HG02798 (cell line): Measurements from ENCODE around the gene DOP1B.
"Not testable (repeated sequence)": the region's sequence is repeated elsewhere in the genome, so short reads cannot be mapped to it uniquely, and the experiment has no call there.

Experiments used
- ATAC-seq: cut with Tn5 transposase; IDR thresholded peaks from one replicate; pipeline ENCODE4 v1.9.1; 2021; ENCODE audit warnings: mild to moderate bottlenecking; ENCODE audit not compliant: unreplicated experiment, poor library complexity

The DOP1B gene, protein sequence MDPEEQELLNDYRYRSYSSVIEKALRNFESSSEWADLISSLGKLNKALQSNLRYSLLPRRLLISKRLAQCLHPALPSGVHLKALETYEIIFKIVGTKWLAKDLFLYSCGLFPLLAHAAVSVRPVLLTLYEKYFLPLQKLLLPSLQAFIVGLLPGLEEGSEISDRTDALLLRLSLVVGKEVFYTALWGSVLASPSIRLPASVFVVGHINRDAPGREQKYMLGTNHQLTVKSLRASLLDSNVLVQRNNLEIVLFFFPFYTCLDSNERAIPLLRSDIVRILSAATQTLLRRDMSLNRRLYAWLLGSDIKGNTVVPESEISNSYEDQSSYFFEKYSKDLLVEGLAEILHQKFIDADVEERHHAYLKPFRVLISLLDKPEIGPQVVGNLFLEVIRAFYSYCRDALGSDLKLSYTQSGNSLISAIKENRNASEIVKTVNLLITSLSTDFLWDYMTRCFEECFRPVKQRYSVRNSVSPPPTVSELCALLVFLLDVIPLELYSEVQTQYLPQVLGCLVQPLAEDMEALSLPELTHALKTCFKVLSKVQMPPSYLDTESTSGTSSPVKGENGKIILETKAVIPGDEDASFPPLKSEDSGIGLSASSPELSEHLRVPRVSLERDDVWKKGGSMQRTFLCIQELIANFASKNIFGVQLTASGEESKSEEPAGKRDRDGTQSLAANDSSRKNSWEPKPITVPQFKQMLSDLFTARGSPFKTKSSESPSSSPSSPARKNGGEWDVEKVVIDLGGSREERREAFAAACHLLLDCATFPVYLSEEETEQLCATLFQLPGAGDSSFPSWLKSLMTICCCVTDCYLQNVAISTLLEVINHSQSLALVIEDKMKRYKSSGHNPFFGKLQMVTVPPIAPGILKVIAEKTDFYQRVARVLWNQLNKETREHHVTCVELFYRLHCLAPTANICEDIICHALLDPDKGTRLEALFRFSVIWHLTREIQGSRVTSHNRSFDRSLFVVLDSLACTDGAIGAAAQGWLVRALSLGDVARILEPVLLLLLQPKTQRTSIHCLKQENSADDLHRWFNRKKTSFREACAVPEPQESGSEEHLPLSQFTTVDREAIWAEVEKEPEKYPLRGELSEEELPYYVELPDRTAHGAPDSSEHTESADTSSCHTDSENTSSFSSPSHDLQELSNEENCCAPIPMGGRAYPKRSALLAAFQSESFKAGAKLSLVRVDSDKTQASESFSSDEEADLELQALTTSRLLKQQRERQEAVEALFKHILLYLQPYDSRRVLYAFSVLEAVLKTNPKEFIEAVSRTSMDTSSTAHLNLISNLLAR (N-terminal part only)

GRCh38 chr21:36156815-36157670, at the start of gene DOP1B:
Gene DOP1B (plus strand): TSS chr21:36156824. CDS start chr21:36164734, 7,910 bp downstream.
- peak; percentile 19 for ATAC-seq

GRCh38 chr21:36109868-36110267, 46.8 kb upstream of the DOP1B start:
- ATAC-seq: no peak

DNA sequence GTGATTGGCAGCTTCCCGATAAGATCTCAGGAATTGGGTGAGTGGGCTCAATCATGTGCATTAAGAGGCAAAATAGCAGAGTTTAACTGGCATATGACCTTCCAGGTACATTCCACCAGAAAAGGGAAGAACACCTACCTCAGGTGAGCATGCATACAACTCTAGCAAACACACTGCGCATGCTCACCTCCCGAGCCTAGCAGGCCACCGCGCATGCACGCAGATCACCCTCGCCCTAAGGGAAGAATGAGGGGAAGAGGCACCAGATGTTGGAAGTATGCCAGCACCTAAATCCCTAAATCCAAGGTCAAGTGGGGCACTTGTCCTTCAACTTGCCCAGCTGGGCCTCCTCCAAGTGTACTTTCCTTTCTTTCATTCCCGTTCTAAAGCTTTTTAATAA, 45.4 kb upstream of the DOP1B start:
- no peak for ATAC-seq

DNA sequence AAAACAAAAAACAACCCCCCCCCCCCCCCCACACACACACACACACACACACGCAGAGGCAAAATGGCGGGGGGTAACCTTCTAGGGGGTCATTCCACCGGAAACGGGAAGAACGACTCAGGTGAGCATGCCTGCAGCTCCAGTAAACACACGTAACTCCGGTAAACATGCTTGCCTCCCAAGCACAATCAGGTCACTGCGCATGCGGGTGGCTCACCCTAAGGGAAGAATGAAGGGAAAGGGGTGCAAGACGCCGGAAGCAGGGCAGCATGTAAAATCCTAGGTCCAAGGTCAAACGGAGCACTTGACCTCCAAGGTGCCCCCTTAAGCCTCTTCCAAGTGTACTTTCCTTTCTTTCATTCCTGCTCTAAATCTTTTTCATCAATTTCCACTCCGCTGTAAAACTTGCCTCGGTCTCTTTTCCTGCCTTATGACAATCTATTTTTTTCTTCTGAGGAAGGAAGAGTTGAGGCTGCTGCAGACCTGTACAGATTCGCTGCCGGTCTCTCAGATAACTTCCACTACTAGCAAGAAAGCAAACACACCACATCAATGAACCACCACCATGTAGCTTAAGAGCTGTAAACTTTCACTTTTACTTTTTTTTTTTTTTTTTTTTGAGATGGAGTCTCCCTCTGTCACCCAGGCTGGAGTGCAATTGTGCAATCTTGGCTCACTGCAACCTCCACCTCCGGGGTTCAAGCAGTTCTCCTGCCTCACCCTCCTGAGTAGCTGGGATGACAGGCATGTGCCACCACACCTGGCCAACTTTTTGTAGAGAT, 42.8 kb upstream of the DOP1B start:
- ATAC-seq: no peak

GRCh38 chr21:36115138-36115730, 41.4 kb upstream of the DOP1B start:
- no peak for ATAC-seq

GRCh38 chr21:36117286-36117741, 39.3 kb upstream of the DOP1B start:
- no peak for ATAC-seq

DNA sequence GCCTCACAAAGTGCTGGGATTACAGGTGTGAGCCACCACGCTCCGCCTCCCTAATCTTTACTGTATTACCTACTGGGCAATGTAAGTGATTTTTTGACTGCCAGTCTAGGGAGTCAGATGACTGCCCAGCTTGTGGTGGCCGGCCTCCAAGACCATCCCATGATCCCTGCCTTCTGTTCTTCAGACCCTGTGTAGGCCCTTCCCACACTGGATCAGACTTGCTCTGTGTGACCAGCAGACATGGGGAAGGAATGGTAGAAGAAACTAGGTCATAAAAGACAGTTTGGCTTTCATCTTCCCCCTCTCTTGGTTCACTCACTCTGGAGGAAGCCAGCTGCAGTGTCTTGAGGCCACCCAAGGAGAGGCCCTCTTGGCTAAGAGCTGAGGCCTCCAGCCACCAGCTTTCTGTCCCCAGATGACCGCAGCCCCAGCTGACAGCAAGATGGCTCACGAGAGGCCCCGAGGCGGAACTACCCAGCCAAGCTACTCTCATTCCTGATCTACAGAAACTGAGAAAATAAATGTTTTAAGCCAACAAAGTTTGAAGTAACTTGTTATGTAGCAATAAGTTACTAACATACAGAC, 36.2 kb upstream of the DOP1B start:
- ATAC-seq: no peak

GRCh38 chr21:36122977-36123376, 33.6 kb upstream of the DOP1B start:
- no peak for ATAC-seq

DNA sequence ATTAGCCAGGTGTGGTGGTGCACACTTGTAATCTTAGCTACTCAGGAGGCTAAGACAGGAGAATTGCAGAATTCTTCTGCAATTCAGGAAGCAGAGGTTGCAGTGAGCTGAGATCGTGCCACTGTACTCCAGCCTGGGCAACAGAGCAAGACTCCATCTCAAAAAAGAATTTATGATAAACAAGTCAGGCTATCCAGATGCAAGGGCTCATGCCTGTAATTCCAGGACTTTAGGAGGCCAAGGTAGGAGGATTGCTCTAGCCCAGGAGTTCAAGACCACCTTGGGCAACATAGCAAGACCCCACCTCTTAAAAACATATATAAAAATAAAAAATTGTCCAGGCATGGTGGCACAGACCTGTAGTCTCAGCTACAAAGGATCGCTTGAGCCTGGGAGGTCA, 32.2 kb upstream of the DOP1B start:
- no peak for ATAC-seq

GRCh38 chr21:36125512-36126207, 31.0 kb upstream of the DOP1B start:
- ATAC-seq: peak; percentile 33

GRCh38 chr21:36126208-36126565, 30.4 kb upstream of the DOP1B start:
- no peak for ATAC-seq

- no peak for ATAC-seq
Observed at GRCh38 chr21:36126621-36127110, 30.0 kb upstream of the DOP1B start.

- no peak for ATAC-seq
Observed at GRCh38 chr21:36127250-36127904, 29.2 kb upstream of the DOP1B start.

- no peak for ATAC-seq
Observed at GRCh38 chr21:36127977-36128376, 28.6 kb upstream of the DOP1B start.

DNA sequence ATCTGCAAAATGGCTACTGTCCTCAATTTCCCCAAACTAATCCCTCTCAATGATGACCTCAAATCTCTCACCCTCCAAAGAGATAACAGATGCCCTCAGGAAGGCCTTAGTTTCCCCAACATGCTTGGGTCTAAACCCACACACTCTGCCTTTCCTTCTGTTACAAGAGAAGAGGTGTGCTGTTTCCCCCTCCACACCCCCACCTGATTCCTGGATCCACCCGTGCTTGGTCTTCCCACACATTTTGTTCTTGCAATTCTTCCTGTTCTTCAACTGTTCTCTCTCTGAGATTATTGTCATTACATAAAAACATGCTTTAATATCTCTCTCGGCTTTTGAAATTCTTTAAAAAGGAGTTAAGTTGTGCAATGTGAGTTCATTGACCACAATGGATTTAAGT, 27.4 kb upstream of the DOP1B start:
- ATAC-seq: no peak

- ATAC-seq: not testable (repeated sequence)
Observed at GRCh38 chr21:36130414-36130762, 26.2 kb upstream of the DOP1B start.

DNA sequence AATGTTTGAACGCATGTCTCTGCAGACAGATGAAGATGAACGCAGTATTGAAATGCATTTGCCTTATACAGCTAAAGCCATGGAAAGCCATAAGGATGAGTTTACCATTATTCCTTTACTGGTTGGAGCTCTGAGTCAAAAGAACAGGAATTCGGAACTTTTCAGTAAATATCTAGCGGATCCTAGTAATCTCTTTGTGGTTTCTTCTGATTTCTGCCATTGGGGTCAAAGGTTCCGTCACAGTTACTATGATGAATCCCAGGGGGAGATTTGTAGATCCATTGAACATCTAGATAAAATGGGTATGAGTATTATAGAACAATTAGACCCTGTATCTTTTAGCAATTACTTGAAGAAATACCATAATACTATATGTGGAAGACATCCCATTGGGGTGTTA, 25.8 kb upstream of the DOP1B start:
- not testable (repeated sequence) for ATAC-seq
